Mammary epithelial cell (primary cell): ENCODE results near the gene MAPK4.

Source experiments
- CTCF ChIP-seq, 2 donors: IDR thresholded peaks in 1 of 2; conservative IDR thresholded peaks in 1 of 2; 2 replicates each; pipeline ENCODE4 v1.5.1; 2011 to 2012; ENCODE audit warnings: inconsistent platforms in 2 of 2, low read length in 2 of 2, mild to moderate bottlenecking in 2 of 2, control low read depth in 1 of 2, low read depth in 1 of 2; ENCODE audit not compliant: insufficient read depth in 1 of 2; ENCODE audit errors: extremely low read depth in 1 of 2
- EZH2 ChIP-seq: IDR thresholded peaks from 2 replicates; pipeline ENCODE4 v1.6.1; 2012; ENCODE audit warnings: low read length, inconsistent platforms, borderline replicate concordance

GRCh38 chr18:50687491-50687890 is 127.6 kb downstream of the MAPK4 start:
- no peak for TF ChIP-seq CTCF (conservative IDR thresholded peaks at IDR 0.05 in 1 of 2, IDR thresholded peaks at IDR 0.05 in 1 of 2; ENCODE audit: extremely low read depth in 1 of 2, insufficient read depth in 1 of 2, low read depth in 1 of 2, low read length in 2 of 2)
- TF ChIP-seq EZH2: no peak
